NCI-H1436 (cell line): ENCODE measurements around the gene ZNF284.
"Not testable (repeated sequence)": the region's sequence is repeated elsewhere in the genome, so short reads cannot be mapped to it uniquely, and the experiment has no call there.

Experiments
- DNase-seq: peaks from one replicate; lab custom pipeline; 2025; lab: John Stamatoyannopoulos, UW

The ZNF284 gene

GRCh38 chr19:44111910-44112463 lies 40.0 kb downstream of the ZNF284 start:
- no peak for DNase-seq

GRCh38 chr19:44112802-44113137 lies 40.8 kb downstream of the ZNF284 start:
- DNase-seq: no peak

- DNase-seq: peak; percentile 92
These were observed 41.3 kb downstream of the ZNF284 start, which contains the start of gene ZNF225 for GRCh38 chr19:44113138-44113783. Gene ZNF225, plus strand, starts transcription at chr19:44113399. Its CDS starts 2,429 bp downstream, at chr19:44115828.

GRCh38 chr19:44113784-44114390 lies 41.9 kb downstream of the ZNF284 start:
- DNase-seq: no peak

GRCh38 chr19:44121162-44121561 lies 49.2 kb downstream of the ZNF284 start:
- not testable (repeated sequence) for DNase-seq

GRCh38 chr19:44131955-44132354 lies 60.0 kb downstream of the ZNF284 start:
- DNase-seq: no peak
